ENCODE data around the gene HLTF.

HLTF gene

DNA sequence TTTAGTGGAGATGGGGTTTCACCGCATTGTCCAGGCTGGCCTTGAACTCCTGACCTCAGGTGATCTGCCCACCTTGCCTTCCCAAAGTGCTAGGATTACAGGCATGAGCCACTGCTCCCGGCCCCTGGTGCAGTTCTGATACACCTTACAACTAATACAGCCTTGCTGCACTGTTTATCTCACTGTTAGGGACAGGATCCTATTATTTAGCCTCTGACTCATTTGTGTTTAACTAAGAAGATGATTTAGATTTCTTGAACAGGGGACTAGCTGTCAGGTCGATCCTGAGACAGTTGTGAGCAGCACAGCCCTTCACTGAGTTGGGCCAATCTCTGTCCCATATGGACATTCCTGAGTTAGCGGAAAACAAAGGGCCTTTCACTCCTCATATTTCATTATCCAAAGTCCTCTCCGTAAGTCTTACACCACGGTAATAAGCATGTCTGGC, 75.8 kb downstream of the HLTF start:
- no peaks in the 10 kb centered on the region for H3K27me3 ChIP-seq (ENCODE audit: control insufficient read depth in 2 of 2, insufficient read depth in 2 of 2, low read length in 2 of 2)
- H3K36me3 ChIP-seq (ENCODE audit: control insufficient read depth in 2 of 2, insufficient read depth in 2 of 2, low read length in 2 of 2): peaks cover 28 to 37% of the 10 kb centered on the region in 2 donors
- H3K9me3 ChIP-seq (ENCODE audit: control insufficient read depth in 2 of 2, low read length in 2 of 2): no peaks in the 10 kb centered on the region
- no peak overlapping the region for H3K27ac ChIP-seq (ENCODE audit: low read depth in 2 of 2, low read length in 2 of 2)
- H3K4me3 ChIP-seq (ENCODE audit: low read length in 2 of 2): no peak overlapping the region
- H3K4me1 ChIP-seq (ENCODE audit: control insufficient read depth in 2 of 2, insufficient read depth in 2 of 2, low read length in 2 of 2): no peaks in the 10 kb centered on the region
- H3K9ac ChIP-seq (ENCODE audit: low read depth in 1 of 2, low read length in 2 of 2): no peak overlapping the region

DNA sequence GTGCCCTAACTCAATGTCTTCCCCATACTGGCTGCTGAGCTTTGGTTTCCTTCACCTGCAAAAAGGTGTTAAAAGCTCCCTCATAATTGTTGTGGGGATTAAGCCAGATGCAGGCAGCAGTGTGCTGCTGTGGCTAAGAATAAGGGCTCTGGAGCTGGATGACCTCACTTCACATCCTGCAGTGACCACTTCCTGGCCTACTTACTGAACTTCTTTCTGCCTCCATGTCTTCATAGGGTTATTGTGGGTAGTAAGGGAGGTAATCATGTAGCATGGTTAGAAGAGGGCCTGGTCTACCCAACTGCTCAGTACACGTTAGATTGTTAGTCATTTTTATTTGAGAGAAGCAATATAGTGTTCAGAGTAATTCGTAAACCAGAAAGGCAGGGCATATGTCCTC, 76.6 kb downstream of the HLTF start:
- Histone ChIP-seq H3K4me1 (ENCODE audit: control insufficient read depth in 2 of 2, insufficient read depth in 2 of 2, low read length in 2 of 2) (no peaks in the 10 kb centered on the region), H3K36me3 (ENCODE audit: control insufficient read depth in 2 of 2, insufficient read depth in 2 of 2, low read length in 2 of 2) (peaks cover 28 to 37% of the 10 kb centered on the region in 2 donors), H3K27me3 (ENCODE audit: control insufficient read depth in 2 of 2, insufficient read depth in 2 of 2, low read length in 2 of 2) (no peaks in the 10 kb centered on the region), H3K27ac (ENCODE audit: low read depth in 2 of 2, low read length in 2 of 2) (no peak overlapping the region), H3K9ac (ENCODE audit: low read depth in 1 of 2, low read length in 2 of 2) (no peak overlapping the region), H3K4me3 (ENCODE audit: low read length in 2 of 2) (no peak overlapping the region), H3K9me3 (ENCODE audit: control insufficient read depth in 2 of 2, low read length in 2 of 2) (no peaks in the 10 kb centered on the region)

DNA sequence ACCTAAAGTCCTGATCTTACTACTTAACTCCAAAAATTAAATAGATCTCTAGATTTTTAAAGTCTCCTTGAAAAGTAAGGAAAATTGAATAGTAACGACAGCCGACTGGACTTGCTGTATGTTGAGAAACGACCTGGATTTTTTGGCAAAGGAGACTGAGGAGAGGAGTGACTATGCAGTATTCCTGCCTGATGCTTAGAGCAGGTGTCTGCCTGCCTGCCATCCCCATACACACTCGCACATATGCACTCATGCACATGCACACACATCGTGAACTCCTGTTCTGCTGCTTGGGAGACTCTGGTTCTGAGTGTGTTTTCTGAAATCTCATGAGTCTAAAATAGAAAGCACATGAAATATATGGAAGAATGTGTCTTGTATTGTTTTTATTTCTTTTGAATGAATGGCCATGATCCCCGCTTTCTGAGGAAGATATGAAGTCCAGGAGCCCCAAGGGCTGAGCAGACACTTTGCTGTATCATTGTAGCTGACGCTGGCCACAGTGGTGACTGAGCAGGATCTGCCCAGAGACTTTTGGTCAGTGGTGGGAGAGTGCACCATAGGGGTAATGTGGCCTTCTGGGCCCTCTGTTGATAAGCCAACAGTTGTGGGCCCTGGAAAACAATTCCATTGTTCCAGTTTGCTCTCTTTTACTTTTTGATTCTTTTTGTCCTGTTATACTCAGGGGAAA, 78.6 kb downstream of the HLTF start:
- Histone ChIP-seq H3K27ac (ENCODE audit: low read depth in 2 of 2, low read length in 2 of 2) (no peak overlapping the region), H3K9me3 (ENCODE audit: control insufficient read depth in 2 of 2, low read length in 2 of 2) (no peaks in the 10 kb centered on the region), H3K27me3 (ENCODE audit: control insufficient read depth in 2 of 2, insufficient read depth in 2 of 2, low read length in 2 of 2) (no peaks in the 10 kb centered on the region), H3K4me1 (ENCODE audit: control insufficient read depth in 2 of 2, insufficient read depth in 2 of 2, low read length in 2 of 2) (no peaks in the 10 kb centered on the region), H3K9ac (ENCODE audit: low read depth in 1 of 2, low read length in 2 of 2) (no peak overlapping the region), H3K4me3 (ENCODE audit: low read length in 2 of 2) (no peak overlapping the region), H3K36me3 (ENCODE audit: control insufficient read depth in 2 of 2, insufficient read depth in 2 of 2, low read length in 2 of 2) (peaks cover 35 to 40% of the 10 kb centered on the region in 2 donors)

DNA sequence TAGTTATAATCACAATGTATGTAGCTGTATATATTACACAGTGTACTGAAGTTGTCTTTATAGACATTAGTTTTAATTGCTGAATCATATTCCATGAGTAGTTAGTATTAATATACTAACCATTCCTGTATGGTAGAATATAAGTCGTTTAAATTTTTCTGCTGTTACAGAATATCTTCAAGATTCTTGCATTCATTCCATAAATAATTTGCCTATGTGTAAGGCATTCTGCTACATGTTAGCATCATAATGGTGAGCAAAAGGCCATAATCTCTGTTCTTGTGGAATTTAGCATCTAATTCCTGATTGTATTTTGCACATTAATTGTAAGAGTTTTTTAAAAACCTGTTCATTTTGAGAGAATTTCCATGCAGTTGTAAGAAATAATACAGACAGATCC, 80.9 kb downstream of the HLTF start:
- no peaks in the 10 kb centered on the region for H3K27me3 ChIP-seq (ENCODE audit: control insufficient read depth in 2 of 2, insufficient read depth in 2 of 2, low read length in 2 of 2)
- H3K4me1 ChIP-seq (ENCODE audit: control insufficient read depth in 2 of 2, insufficient read depth in 2 of 2, low read length in 2 of 2): no peaks in the 10 kb centered on the region
- no peaks in the 10 kb centered on the region for H3K9me3 ChIP-seq (ENCODE audit: control insufficient read depth in 2 of 2, low read length in 2 of 2)
- no peak overlapping the region for H3K4me3 ChIP-seq (ENCODE audit: low read length in 2 of 2)
- no peak overlapping the region for H3K27ac ChIP-seq (ENCODE audit: low read depth in 2 of 2, low read length in 2 of 2)
- peaks cover 23 to 34% of the 10 kb centered on the region in 2 donors for H3K36me3 ChIP-seq (ENCODE audit: control insufficient read depth in 2 of 2, insufficient read depth in 2 of 2, low read length in 2 of 2)
- no peak overlapping the region for H3K9ac ChIP-seq (ENCODE audit: low read depth in 1 of 2, low read length in 2 of 2)

DNA sequence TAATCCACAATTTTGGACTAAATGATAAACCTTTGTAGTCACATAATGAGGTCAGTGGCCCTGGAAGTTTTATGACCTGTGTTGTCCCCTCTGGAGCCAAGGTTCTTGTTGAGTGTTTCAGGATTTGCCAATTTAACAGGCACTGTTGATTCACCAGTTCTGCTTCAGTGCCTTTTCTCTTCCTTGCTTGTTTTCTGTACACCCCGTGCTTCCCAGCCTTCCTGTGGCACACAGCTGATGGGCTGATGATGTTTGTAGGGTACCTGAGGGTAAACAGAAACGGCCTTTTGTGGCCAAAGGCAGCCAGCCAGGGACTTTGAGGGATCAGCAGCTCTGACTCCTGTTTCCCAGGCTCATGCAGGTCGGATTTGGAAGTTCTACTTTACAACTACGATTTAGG, 81.7 kb downstream of the HLTF start:
- Histone ChIP-seq H3K27me3 (ENCODE audit: control insufficient read depth in 2 of 2, insufficient read depth in 2 of 2, low read length in 2 of 2) (no peaks in the 10 kb centered on the region), H3K9ac (ENCODE audit: low read depth in 1 of 2, low read length in 2 of 2) (no peak overlapping the region), H3K36me3 (ENCODE audit: control insufficient read depth in 2 of 2, insufficient read depth in 2 of 2, low read length in 2 of 2) (peaks cover 16 to 35% of the 10 kb centered on the region in 2 donors), H3K4me3 (ENCODE audit: low read length in 2 of 2) (no peak overlapping the region), H3K27ac (ENCODE audit: low read depth in 2 of 2, low read length in 2 of 2) (no peak overlapping the region), H3K9me3 (ENCODE audit: control insufficient read depth in 2 of 2, low read length in 2 of 2) (no peaks in the 10 kb centered on the region), H3K4me1 (ENCODE audit: control insufficient read depth in 2 of 2, insufficient read depth in 2 of 2, low read length in 2 of 2) (no peaks in the 10 kb centered on the region)

DNA sequence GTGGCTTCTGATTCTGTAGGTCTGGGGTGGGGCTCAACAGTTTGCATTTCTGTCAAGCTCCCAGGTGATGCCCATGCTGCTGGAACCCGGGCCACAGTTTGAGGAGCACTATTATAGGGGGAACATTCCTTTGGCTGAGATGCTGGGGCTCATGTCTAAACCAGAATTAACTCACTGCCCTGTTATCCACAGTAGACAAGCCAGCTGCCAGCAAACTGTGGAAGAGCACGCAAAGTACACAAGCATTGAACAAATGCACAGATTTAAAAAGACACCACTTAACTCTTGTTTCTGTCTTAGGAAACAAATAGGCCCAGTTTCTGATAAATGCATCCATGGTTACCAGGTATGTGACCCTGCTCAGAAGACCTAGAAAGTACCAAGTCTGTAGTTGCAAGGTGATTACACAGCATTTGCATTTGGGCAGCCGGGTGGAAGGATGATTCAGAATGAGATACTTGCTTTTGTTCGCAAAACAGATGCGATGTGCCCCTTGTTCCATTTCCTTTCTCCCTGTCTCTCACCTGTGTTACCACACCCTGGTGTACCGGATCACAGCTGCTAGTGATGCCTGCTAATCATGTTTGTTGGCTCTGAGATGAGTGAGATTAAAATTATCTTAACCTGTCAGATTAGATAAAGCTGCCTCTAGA, 82.6 kb downstream of the HLTF start:
- no peaks in the 10 kb centered on the region for H3K27me3 ChIP-seq (ENCODE audit: control insufficient read depth in 2 of 2, insufficient read depth in 2 of 2, low read length in 2 of 2)
- no peaks in the 10 kb centered on the region for H3K9me3 ChIP-seq (ENCODE audit: control insufficient read depth in 2 of 2, low read length in 2 of 2)
- peaks cover 17 to 31% of the 10 kb centered on the region in 2 donors for H3K36me3 ChIP-seq (ENCODE audit: control insufficient read depth in 2 of 2, insufficient read depth in 2 of 2, low read length in 2 of 2)
- no peak overlapping the region for H3K4me3 ChIP-seq (ENCODE audit: low read length in 2 of 2)
- no peak overlapping the region for H3K9ac ChIP-seq (ENCODE audit: low read depth in 1 of 2, low read length in 2 of 2)
- no peak overlapping the region for H3K27ac ChIP-seq (ENCODE audit: low read depth in 2 of 2, low read length in 2 of 2)
- H3K4me1 ChIP-seq (ENCODE audit: control insufficient read depth in 2 of 2, insufficient read depth in 2 of 2, low read length in 2 of 2): no peaks in the 10 kb centered on the region

DNA sequence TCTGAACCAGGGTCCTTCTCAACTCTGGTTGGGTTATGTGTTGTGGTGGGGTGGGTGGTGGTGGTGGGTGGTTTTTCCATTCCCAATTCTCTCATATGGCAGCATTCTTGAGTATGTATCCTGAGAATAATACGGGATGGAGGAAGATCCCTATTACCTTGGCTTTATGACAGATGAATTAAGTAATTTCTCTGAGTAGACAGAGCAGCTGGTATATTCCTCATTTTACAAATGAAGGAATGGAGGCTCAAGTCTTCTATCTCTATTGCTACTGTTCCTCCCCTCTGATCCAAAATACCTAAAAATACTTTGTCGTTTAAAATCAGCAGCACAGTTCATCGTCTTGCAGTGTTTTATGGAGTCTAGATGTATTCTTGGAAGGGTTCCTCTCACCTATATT, 84.6 kb downstream of the HLTF start:
- no peak overlapping the region for H3K9ac ChIP-seq (ENCODE audit: low read depth in 1 of 2, low read length in 2 of 2)
- no peak overlapping the region for H3K4me3 ChIP-seq (ENCODE audit: low read length in 2 of 2)
- H3K27ac ChIP-seq (ENCODE audit: low read depth in 2 of 2, low read length in 2 of 2): no peak overlapping the region
- H3K36me3 ChIP-seq (ENCODE audit: control insufficient read depth in 2 of 2, insufficient read depth in 2 of 2, low read length in 2 of 2): peaks cover 26 to 33% of the 10 kb centered on the region in 2 donors
- no peaks in the 10 kb centered on the region for H3K9me3 ChIP-seq (ENCODE audit: control insufficient read depth in 2 of 2, low read length in 2 of 2)
- no peaks in the 10 kb centered on the region for H3K27me3 ChIP-seq (ENCODE audit: control insufficient read depth in 2 of 2, insufficient read depth in 2 of 2, low read length in 2 of 2)
- H3K4me1 ChIP-seq (ENCODE audit: control insufficient read depth in 2 of 2, insufficient read depth in 2 of 2, low read length in 2 of 2): no peaks in the 10 kb centered on the region

DNA sequence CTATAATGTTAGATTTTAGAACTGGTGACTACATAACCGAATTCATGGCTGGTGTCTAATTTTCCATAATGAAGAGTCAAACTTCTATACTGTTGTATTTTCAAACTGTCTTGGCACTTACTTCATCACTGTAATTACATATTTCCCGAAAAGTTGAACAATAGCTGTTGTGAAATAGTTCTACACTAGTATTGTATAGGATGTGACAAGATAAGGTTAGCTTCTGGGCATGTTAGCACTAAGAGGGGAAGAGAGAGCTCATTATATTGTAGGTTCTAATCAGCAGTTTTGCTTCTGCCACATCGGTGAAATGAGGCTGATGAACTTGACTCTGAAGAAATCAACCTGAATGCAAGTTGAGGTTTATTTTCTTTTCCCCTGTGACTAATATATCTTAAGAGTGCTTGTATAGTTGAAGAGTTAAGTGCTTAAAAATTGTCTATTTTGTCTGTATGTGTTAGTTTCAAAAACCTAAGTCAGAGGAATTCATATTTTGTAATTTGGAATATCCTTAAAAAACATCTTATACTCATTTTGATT, 86.1 kb downstream of the HLTF start:
- no peak overlapping the region for H3K4me3 ChIP-seq (ENCODE audit: low read length in 2 of 2)
- H3K36me3 ChIP-seq (ENCODE audit: control insufficient read depth in 2 of 2, insufficient read depth in 2 of 2, low read length in 2 of 2): peaks cover 34 to 47% of the 10 kb centered on the region in 2 donors
- H3K9ac ChIP-seq (ENCODE audit: low read depth in 1 of 2, low read length in 2 of 2): no peak overlapping the region
- H3K27ac ChIP-seq (ENCODE audit: low read depth in 2 of 2, low read length in 2 of 2): peak overlapping the region in 1 of 2 donors; percentile 11
- no peaks in the 10 kb centered on the region for H3K4me1 ChIP-seq (ENCODE audit: control insufficient read depth in 2 of 2, insufficient read depth in 2 of 2, low read length in 2 of 2)
- H3K27me3 ChIP-seq (ENCODE audit: control insufficient read depth in 2 of 2, insufficient read depth in 2 of 2, low read length in 2 of 2): no peaks in the 10 kb centered on the region
- H3K9me3 ChIP-seq (ENCODE audit: control insufficient read depth in 2 of 2, low read length in 2 of 2): no peaks in the 10 kb centered on the region

DNA sequence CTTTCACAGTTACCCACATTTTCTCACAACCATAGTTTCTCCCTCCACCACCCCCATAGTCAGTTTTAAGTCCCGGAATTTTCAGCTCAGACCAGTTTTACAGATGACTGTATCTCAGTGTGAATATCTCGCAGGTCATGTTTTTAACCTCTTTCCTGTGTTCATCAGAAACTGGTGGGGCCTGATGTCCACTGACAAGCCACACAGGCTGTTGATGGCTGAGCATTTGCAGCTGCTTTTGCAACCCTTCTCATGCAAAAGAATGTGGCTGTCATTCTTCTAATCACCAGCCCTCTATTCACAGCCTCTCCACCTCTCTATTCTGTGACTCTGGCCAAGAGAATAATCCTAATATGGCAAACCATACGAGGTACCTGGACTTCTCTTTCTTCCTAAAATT, 86.5 kb downstream of the HLTF start:
- Histone ChIP-seq H3K27me3 (ENCODE audit: control insufficient read depth in 2 of 2, insufficient read depth in 2 of 2, low read length in 2 of 2) (no peaks in the 10 kb centered on the region), H3K9ac (ENCODE audit: low read depth in 1 of 2, low read length in 2 of 2) (no peak overlapping the region), H3K36me3 (ENCODE audit: control insufficient read depth in 2 of 2, insufficient read depth in 2 of 2, low read length in 2 of 2) (peaks cover 34 to 48% of the 10 kb centered on the region in 2 donors), H3K4me3 (ENCODE audit: low read length in 2 of 2) (no peak overlapping the region), H3K27ac (ENCODE audit: low read depth in 2 of 2, low read length in 2 of 2) (peak overlapping the region in 1 of 2 donors; percentile 11), H3K4me1 (ENCODE audit: control insufficient read depth in 2 of 2, insufficient read depth in 2 of 2, low read length in 2 of 2) (no peaks in the 10 kb centered on the region), H3K9me3 (ENCODE audit: control insufficient read depth in 2 of 2, low read length in 2 of 2) (no peaks in the 10 kb centered on the region)

DNA sequence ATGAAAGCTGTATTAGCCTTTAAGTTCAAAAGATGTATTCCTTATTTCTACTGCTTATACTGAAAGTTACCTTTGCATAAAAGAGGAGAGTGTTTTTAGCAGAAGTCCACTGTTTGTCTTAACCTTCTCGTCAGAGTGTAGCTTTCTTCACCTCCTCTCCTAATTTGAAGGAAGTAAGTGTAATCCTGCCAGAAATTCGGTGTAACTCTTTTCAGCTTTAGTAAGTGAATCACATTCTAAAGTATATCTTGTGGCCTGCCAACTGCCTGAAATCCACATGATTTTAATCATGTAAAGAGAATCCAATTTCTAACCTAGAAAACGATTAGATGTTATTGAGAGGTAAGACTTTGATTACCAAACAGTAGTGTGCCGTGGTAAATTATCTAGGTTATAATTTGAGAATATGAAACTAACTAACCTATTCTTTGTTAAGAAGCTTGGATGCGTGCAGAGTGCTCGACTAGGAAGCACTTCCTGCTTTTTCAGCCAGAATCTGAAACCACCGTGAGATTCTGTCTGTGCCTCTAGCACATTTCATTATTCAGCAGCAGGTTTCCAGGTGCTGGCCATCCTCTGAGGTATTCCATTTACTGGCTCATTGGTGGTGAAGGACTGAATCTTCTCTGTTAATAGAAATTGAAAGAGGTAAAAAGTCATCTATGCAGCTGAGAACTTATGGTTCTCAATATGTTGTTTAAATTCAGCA, 87.5 kb downstream of the HLTF start:
- peaks cover 33 to 43% of the 10 kb centered on the region in 2 donors for H3K36me3 ChIP-seq (ENCODE audit: control insufficient read depth in 2 of 2, insufficient read depth in 2 of 2, low read length in 2 of 2)
- H3K4me1 ChIP-seq (ENCODE audit: control insufficient read depth in 2 of 2, insufficient read depth in 2 of 2, low read length in 2 of 2): no peaks in the 10 kb centered on the region
- no peaks in the 10 kb centered on the region for H3K9me3 ChIP-seq (ENCODE audit: control insufficient read depth in 2 of 2, low read length in 2 of 2)
- no peaks in the 10 kb centered on the region for H3K27me3 ChIP-seq (ENCODE audit: control insufficient read depth in 2 of 2, insufficient read depth in 2 of 2, low read length in 2 of 2)
- no peak overlapping the region for H3K4me3 ChIP-seq (ENCODE audit: low read length in 2 of 2)
- H3K9ac ChIP-seq (ENCODE audit: low read depth in 1 of 2, low read length in 2 of 2): no peak overlapping the region
- H3K27ac ChIP-seq (ENCODE audit: low read depth in 2 of 2, low read length in 2 of 2): no peak overlapping the region

All from mucosa of rectum (tissue), 2 donors.